Measurements from ENCODE around the gene IDH3G. TPM values are rescaled to one million over a fixed set of nuclear protein-coding genes. Genes with fewer than 3 reads are reported as not detected.

Gene IDH3G
- total RNA-seq, 1 donor from 2014 or later, result 41.9 TPM

DNA sequence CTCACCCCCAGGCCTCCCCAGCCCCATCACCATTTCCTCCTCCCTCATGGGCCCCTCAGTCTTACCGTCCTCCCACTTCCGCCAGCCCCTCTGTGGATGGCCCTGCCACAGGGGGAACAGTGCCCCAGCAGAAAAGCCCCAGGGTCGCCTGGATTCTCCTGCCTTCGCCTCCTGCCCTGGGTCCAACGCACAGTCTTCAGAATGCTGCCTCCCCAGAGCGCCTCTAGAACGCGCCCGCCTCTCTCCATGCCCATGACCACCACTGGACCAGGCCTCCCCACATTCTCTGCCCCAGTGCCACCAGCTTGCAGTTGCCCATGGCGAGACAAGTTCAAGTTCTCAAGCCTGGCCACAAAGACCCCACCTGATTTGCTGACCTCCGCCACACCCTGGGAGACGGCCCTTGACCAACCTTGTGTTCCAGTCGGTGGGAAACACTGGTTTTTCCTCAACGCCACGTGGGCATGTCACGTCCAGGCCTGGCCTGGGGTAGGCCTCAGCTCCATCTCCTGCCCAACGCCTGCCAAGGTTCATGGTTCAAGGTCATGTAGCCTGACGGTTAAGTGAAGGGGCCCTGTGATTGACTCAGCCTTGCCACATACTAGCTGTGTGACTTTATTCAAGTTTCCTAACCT, 30.8 kb downstream of the IDH3G start:
- Mint-ChIP-seq H3K27ac (ENCODE audit: unreplicated experiment) (no peak overlapping the region), H3K9me3 (ENCODE audit: unreplicated experiment) (no peaks in the 10 kb centered on the region), H3K4me1 (ENCODE audit: low read depth, unreplicated experiment) (no peaks in the 10 kb centered on the region), H3K4me3 (ENCODE audit: unreplicated experiment) (peak overlapping the region; percentile 40), H3K27me3 (ENCODE audit: low read depth, unreplicated experiment) (peaks cover 2% of the 10 kb centered on the region), H3K36me3 (ENCODE audit: low read depth, unreplicated experiment) (no peaks in the 10 kb centered on the region)
- Histone ChIP-seq H3K9ac (ENCODE audit: low read length) (no peak overlapping the region), H3K4me3 (ENCODE audit: insufficient read depth, low read depth, low read length) (no peak overlapping the region), H2AFZ (ENCODE audit: low read depth, low read length) (no peak overlapping the region), H3K4me1 (ENCODE audit: insufficient read depth, low read length) (peaks cover 25% of the 10 kb centered on the region), H3K4me2 (ENCODE audit: low read length) (no peak overlapping the region), H3K9me3 (ENCODE audit: insufficient read depth, low read depth, low read length) (no peaks in the 10 kb centered on the region), H3K27ac (ENCODE audit: low read depth, low read length) (no peak overlapping the region), H4K20me1 (ENCODE audit: insufficient read depth, low read length) (peaks cover 5% of the 10 kb centered on the region), H3K27me3 (ENCODE audit: insufficient read depth, low read length) (no peaks in the 10 kb centered on the region), H3K36me3 (ENCODE audit: insufficient read depth, low read length) (no peaks in the 10 kb centered on the region), H3K79me2 (ENCODE audit: insufficient read depth, low read length) (no peaks in the 10 kb centered on the region)
- TF ChIP-seq CTCF (IDR thresholded peaks at IDR 0.05; ENCODE audit: insufficient read depth, low read depth, low read length) (no peak), EZH2 (IDR thresholded peaks at IDR 0.05; ENCODE audit: insufficient read depth, low read length) (no peak)
- DNase-seq (ENCODE audit: low read depth) (no peak), FAIRE-seq (no peak)

DNA sequence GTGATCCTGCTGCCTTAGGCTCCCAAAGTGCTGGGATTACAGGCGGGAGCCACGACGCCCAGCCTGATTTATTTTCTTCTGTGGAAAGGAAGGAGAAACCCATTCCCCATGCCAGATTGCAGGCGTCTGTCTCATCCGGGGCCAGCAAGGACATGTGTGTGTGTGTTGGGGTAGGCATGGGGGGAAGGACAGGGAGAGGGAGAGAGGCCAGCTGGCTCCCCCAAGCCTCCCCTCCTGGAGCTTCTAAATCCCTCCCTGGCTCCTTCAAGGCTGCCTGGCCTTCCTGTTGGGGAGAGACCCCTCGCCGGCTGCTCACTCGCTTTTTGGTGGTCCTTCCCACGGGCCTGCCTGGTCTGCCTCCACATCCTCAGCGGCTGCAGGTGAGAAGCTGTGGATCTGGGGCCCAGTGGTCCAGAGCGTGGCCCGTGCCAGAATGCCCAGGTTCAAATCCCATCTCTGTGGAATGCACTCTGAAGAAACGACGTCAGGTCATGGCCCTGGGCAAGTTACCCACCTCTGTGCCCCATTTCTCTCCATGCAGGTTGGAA, 31.5 kb downstream of the IDH3G start:
- Mint-ChIP-seq H3K4me1 (ENCODE audit: low read depth, unreplicated experiment) (no peaks in the 10 kb centered on the region), H3K9me3 (ENCODE audit: unreplicated experiment) (no peaks in the 10 kb centered on the region), H3K27ac (ENCODE audit: unreplicated experiment) (no peak overlapping the region), H3K36me3 (ENCODE audit: low read depth, unreplicated experiment) (no peaks in the 10 kb centered on the region), H3K4me3 (ENCODE audit: unreplicated experiment) (no peak overlapping the region), H3K27me3 (ENCODE audit: low read depth, unreplicated experiment) (peaks cover 2% of the 10 kb centered on the region)
- no peak for DNase-seq (ENCODE audit: low read depth)
- Histone ChIP-seq H3K36me3 (ENCODE audit: insufficient read depth, low read length) (no peaks in the 10 kb centered on the region), H3K9me3 (ENCODE audit: insufficient read depth, low read depth, low read length) (no peaks in the 10 kb centered on the region), H4K20me1 (ENCODE audit: insufficient read depth, low read length) (peaks cover 5% of the 10 kb centered on the region), H2AFZ (ENCODE audit: low read depth, low read length) (no peak overlapping the region), H3K27me3 (ENCODE audit: insufficient read depth, low read length) (no peaks in the 10 kb centered on the region), H3K27ac (ENCODE audit: low read depth, low read length) (no peak overlapping the region), H3K79me2 (ENCODE audit: insufficient read depth, low read length) (no peaks in the 10 kb centered on the region), H3K4me3 (ENCODE audit: insufficient read depth, low read depth, low read length) (no peak overlapping the region), H3K4me2 (ENCODE audit: low read length) (no peak overlapping the region), H3K9ac (ENCODE audit: low read length) (no peak overlapping the region), H3K4me1 (ENCODE audit: insufficient read depth, low read length) (peaks cover 25% of the 10 kb centered on the region)
- TF ChIP-seq EZH2 (IDR thresholded peaks at IDR 0.05; ENCODE audit: insufficient read depth, low read length) (no peak), CTCF (IDR thresholded peaks at IDR 0.05; ENCODE audit: insufficient read depth, low read depth, low read length) (no peak)
- no peak for FAIRE-seq

DNA sequence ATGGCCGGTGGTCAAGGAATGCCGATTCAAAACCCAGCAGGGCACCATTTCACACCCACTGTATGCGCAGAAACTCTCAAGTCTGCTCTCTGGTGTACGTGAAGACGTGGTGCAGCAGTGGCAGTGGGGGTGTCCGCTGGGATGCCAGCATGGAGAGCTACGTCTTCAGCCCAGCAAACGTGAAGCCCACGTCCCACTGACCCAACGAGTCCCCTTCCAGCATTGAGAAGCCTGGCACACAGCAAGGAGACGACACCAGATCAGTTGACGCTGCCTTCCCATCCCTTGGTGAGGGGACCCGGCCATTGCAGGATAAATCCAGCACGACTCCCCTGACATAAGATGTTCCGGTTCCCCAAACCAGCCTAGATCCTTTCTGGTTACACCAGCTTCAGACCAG, 32.3 kb downstream of the IDH3G start:
- Histone ChIP-seq H2AFZ (ENCODE audit: low read depth, low read length) (no peak overlapping the region), H3K4me2 (ENCODE audit: low read length) (no peak overlapping the region), H3K27ac (ENCODE audit: low read depth, low read length) (no peak overlapping the region), H3K9me3 (ENCODE audit: insufficient read depth, low read depth, low read length) (no peaks in the 10 kb centered on the region), H3K4me1 (ENCODE audit: insufficient read depth, low read length) (peaks cover 24% of the 10 kb centered on the region), H3K27me3 (ENCODE audit: insufficient read depth, low read length) (no peaks in the 10 kb centered on the region), H3K36me3 (ENCODE audit: insufficient read depth, low read length) (no peaks in the 10 kb centered on the region), H4K20me1 (ENCODE audit: insufficient read depth, low read length) (peaks cover 5% of the 10 kb centered on the region), H3K79me2 (ENCODE audit: insufficient read depth, low read length) (no peaks in the 10 kb centered on the region), H3K9ac (ENCODE audit: low read length) (no peak overlapping the region), H3K4me3 (ENCODE audit: insufficient read depth, low read depth, low read length) (no peak overlapping the region)
- DNase-seq (ENCODE audit: low read depth) (no peak), FAIRE-seq (no peak)
- Mint-ChIP-seq H3K4me1 (ENCODE audit: low read depth, unreplicated experiment) (no peaks in the 10 kb centered on the region), H3K36me3 (ENCODE audit: low read depth, unreplicated experiment) (no peaks in the 10 kb centered on the region), H3K9me3 (ENCODE audit: unreplicated experiment) (no peaks in the 10 kb centered on the region), H3K4me3 (ENCODE audit: unreplicated experiment) (no peak overlapping the region), H3K27ac (ENCODE audit: unreplicated experiment) (no peak overlapping the region), H3K27me3 (ENCODE audit: low read depth, unreplicated experiment) (peaks cover 2% of the 10 kb centered on the region)
- TF ChIP-seq CTCF (IDR thresholded peaks at IDR 0.05; ENCODE audit: insufficient read depth, low read depth, low read length) (no peak), EZH2 (IDR thresholded peaks at IDR 0.05; ENCODE audit: insufficient read depth, low read length) (no peak)

Measured in astrocyte (in vitro differentiated cells and primary cell).